Ecto neural progenitor cell (in vitro differentiated cells): ENCODE data around the gene SNAP25.

Experiments
- DNase-seq: peaks from one replicate; pipeline ENCODE4 v3.0.0-alpha.2; 2018; ENCODE audit warnings: low spot score

The SNAP25 gene

GRCh38 chr20:10304471-10305046 lies 85.9 kb downstream of the SNAP25 start:
- no peak for DNase-seq

GRCh38 chr20:10306440-10307358 lies 88.1 kb downstream of the SNAP25 start:
- DNase-seq: no peak

- DNase-seq: no peak
Observed at GRCh38 chr20:10307359-10307735, 88.7 kb downstream of the SNAP25 start.

GRCh38 chr20:10308652-10309051 lies 90.0 kb downstream of the SNAP25 start:
- no peak for DNase-seq

- no peak for DNase-seq
Observed at GRCh38 chr20:10309326-10309725, 90.7 kb downstream of the SNAP25 start.

GRCh38 chr20:10312111-10312510 lies 93.5 kb downstream of the SNAP25 start:
- DNase-seq: no peak

GRCh38 chr20:10313215-10313614 lies 94.6 kb downstream of the SNAP25 start:
- no peak for DNase-seq

- peak; percentile 51 for DNase-seq
Observed at GRCh38 chr20:10313701-10314100, 95.1 kb downstream of the SNAP25 start.

GRCh38 chr20:10314198-10314597 lies 95.6 kb downstream of the SNAP25 start:
- DNase-seq: no peak

GRCh38 chr20:10315138-10315537 lies 96.5 kb downstream of the SNAP25 start:
- DNase-seq: no peak

GRCh38 chr20:10316582-10316981 lies 98.0 kb downstream of the SNAP25 start:
- no peak for DNase-seq

GRCh38 chr20:10318291-10319024 lies 99.8 kb downstream of the SNAP25 start:
- DNase-seq: no peak

GRCh38 chr20:10319855-10320254 lies 101.2 kb downstream of the SNAP25 start:
- DNase-seq: no peak

GRCh38 chr20:10321138-10321717 lies 102.6 kb downstream of the SNAP25 start:
- DNase-seq: no peak

- DNase-seq: no peak
Observed at GRCh38 chr20:10322073-10323012, 103.7 kb downstream of the SNAP25 start.

- DNase-seq: no peak
Observed at GRCh38 chr20:10323729-10324128, 105.1 kb downstream of the SNAP25 start.

GRCh38 chr20:10324198-10324847 lies 105.7 kb downstream of the SNAP25 start:
- DNase-seq: no peak

GRCh38 chr20:10328897-10329255 lies 110.2 kb downstream of the SNAP25 start:
- DNase-seq: no peak

- DNase-seq: no peak
Observed at GRCh38 chr20:10329387-10330005, 110.9 kb downstream of the SNAP25 start.

- DNase-seq: no peak
Observed at GRCh38 chr20:10330071-10330470, 111.4 kb downstream of the SNAP25 start.
